ENCODE data around the gene CAPN12. TPM values are rescaled to one million over a fixed set of nuclear protein-coding genes. Genes with fewer than 3 reads are reported as not detected.
"Not testable (repeated sequence)": the region's sequence is repeated elsewhere in the genome, so short reads cannot be mapped to it uniquely, and the experiment has no call there.

Gene CAPN12
- total RNA-seq, 2 donors from 2014 or later: 6.8 to 9.0 TPM

GRCh38 chr19:38782212-38782611, 37.9 kb upstream of the CAPN12 start:
- not testable (repeated sequence) for ATAC-seq; H3K4me1 Mint-ChIP-seq; H3K27ac Mint-ChIP-seq; H3K27me3 Mint-ChIP-seq; H3K4me3 Mint-ChIP-seq; H3K36me3 Mint-ChIP-seq (ENCODE audit: low read depth); DNase-seq; H3K9me3 ChIP-seq (ENCODE audit: control insufficient read depth, low read length, poor library complexity, severe bottlenecking)

DNA sequence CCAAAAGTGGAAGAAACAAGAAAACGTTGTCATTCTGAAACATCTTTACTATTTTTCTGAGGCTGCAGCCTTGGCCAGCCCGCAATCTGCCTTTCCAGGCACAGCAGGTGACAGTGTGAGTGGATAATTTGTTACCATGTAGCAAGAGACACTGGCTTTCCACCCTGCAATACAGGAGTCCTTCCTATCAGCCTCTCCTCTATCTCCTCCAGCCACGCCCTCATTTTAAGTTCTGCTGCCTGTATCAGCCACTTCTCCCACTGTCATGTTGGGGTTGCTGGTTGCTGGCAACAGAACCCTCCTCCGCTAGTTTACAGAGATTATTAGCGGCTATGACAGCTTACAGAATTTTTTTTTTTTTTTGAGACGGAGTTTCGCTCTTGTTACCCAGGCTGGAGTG, 36.8 kb upstream of the CAPN12 start:
- H3K27ac Mint-ChIP-seq: no peak overlapping the region
- H3K36me3 Mint-ChIP-seq (ENCODE audit: low read depth): no peaks in the 10 kb centered on the region
- no peak for DNase-seq
- ATAC-seq: no peak
- peaks cover 5% of the 10 kb centered on the region for H3K27me3 Mint-ChIP-seq
- no peak overlapping the region for H3K4me3 Mint-ChIP-seq
- H3K4me1 Mint-ChIP-seq: no peaks in the 10 kb centered on the region
- H3K9me3 ChIP-seq (ENCODE audit: control insufficient read depth, low read length, poor library complexity, severe bottlenecking): no peaks in the 10 kb centered on the region

- Mint-ChIP-seq H3K27me3 (peaks cover 5% of the 10 kb centered on the region), H3K36me3 (ENCODE audit: low read depth) (no peaks in the 10 kb centered on the region), H3K27ac (no peak overlapping the region), H3K4me1 (no peaks in the 10 kb centered on the region), H3K4me3 (no peak overlapping the region)
- ATAC-seq: no peak
- H3K9me3 ChIP-seq (ENCODE audit: control insufficient read depth, low read length, poor library complexity, severe bottlenecking): no peaks in the 10 kb centered on the region
- DNase-seq: no peak
These were observed 36.2 kb upstream of the CAPN12 start for GRCh38 chr19:38780443-38780842.

GRCh38 chr19:38778733-38779132, 34.5 kb upstream of the CAPN12 start:
- H3K36me3 Mint-ChIP-seq (ENCODE audit: low read depth): no peaks in the 10 kb centered on the region
- ATAC-seq: no peak
- no peak for DNase-seq
- H3K4me1 Mint-ChIP-seq: no peaks in the 10 kb centered on the region
- peaks cover 5% of the 10 kb centered on the region for H3K27me3 Mint-ChIP-seq
- H3K27ac Mint-ChIP-seq: no peak overlapping the region
- H3K4me3 Mint-ChIP-seq: no peak overlapping the region
- H3K9me3 ChIP-seq (ENCODE audit: control insufficient read depth, low read length, poor library complexity, severe bottlenecking): no peaks in the 10 kb centered on the region

DNA sequence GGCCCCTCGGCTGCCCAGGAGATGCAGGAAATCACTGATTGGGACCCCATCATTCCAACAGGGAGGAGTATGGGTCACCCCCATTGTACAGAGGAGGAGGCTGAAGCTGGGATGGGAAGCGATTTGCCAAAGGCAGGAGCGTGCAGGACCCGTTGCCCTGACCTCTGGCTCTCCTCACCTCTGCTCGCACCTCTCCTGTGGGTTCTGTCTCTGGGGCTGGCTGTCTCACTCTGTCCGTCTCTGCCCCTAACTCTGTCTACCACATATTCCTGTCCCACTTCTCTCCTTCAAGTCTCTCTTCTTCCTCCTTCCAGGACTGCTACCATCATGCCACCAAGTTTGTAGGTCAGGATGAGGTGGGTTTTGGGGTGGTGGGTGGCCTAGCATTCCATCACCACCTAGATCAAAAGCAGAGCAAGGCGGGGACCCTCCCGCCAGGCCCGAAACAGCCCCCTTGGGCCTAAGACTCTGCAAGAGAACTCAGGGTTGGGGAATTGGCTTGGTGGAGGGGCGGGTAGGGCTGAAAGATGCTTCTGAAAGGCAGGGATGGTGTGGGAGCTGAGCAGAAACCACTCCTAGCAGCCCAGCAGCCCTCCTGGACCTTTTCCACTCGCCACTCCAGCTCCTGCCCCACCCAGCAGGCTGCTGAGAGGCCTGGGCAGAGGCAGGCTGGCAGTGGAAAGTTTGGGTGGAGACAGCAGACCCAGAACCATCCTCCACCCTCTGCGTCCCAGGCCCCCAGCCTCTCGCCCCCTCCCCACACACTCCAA, 30.1 kb upstream of the CAPN12 start:
- DNase-seq (no peak), ATAC-seq (no peak)
- Mint-ChIP-seq H3K27ac (no peak overlapping the region), H3K4me1 (peaks cover 3% of the 10 kb centered on the region), H3K36me3 (ENCODE audit: low read depth) (no peaks in the 10 kb centered on the region), H3K27me3 (peaks cover 5% of the 10 kb centered on the region), H3K4me3 (no peak overlapping the region)
- H3K9me3 ChIP-seq (ENCODE audit: control insufficient read depth, low read length, poor library complexity, severe bottlenecking): no peaks in the 10 kb centered on the region

DNA sequence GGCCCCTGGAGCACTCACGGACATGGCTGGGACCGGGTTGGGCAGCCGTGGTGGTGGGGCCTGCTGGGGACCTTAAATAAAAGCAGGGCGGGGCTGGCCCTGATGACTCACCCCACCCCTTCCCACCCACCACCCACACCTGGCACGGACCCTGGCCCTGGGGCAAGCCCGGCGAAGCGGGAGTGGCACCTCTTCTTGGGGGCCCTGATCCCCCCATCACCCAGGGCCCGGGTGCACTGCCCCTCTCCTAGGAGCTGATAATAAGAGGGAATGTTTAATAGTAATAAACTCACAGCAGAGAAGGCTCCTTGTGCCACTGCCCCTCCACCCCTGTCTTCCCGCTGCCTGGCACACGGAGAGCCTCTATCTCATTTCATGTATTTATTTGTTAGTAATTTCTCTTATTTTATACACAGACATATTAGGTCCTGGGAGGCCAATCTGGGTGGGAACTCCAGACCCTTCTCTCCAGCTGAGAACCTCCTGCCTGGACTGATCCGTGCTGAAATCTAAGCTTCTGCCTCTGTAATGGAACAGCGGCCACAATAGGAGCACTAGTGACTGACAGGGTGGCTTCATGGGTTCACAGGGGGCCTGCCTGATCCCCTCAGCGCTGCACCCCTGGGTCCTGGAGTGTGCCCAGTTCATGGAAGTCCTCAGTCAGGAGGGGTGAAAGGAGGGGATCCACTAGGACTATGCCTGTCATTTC, 29.3 kb upstream of the CAPN12 start, which contains the start of gene LGALS7:
Gene LGALS7, minus strand, starts transcription at position 49 of the 709 bp plus-strand sequence. Its CDS starts 25 bp downstream, at position 24.
- Mint-ChIP-seq H3K4me1 (peaks cover 6% of the 10 kb centered on the region), H3K4me3 (no peak within 1 kb of the TSS), H3K27me3 (peaks cover 2% of the 10 kb centered on the region), H3K27ac (no peak within 1 kb of the TSS), H3K36me3 (ENCODE audit: low read depth) (no peaks in the 10 kb centered on the region)
- H3K9me3 ChIP-seq (ENCODE audit: control insufficient read depth, low read length, poor library complexity, severe bottlenecking): no peaks in the 10 kb centered on the region
- DNase-seq (no peak), ATAC-seq (no peak)

GRCh38 chr19:38771569-38771968, 27.3 kb upstream of the CAPN12 start:
- H3K27me3 Mint-ChIP-seq; H3K4me1 Mint-ChIP-seq; H3K36me3 Mint-ChIP-seq (ENCODE audit: low read depth); ATAC-seq; DNase-seq; H3K9me3 ChIP-seq (ENCODE audit: control insufficient read depth, low read length, poor library complexity, severe bottlenecking); H3K4me3 Mint-ChIP-seq; H3K27ac Mint-ChIP-seq: not testable (repeated sequence)

GRCh38 chr19:38770949-38771275, 26.6 kb upstream of the CAPN12 start:
- not testable (repeated sequence) for H3K36me3 Mint-ChIP-seq (ENCODE audit: low read depth); H3K27me3 Mint-ChIP-seq; DNase-seq; H3K9me3 ChIP-seq (ENCODE audit: control insufficient read depth, low read length, poor library complexity, severe bottlenecking); H3K4me1 Mint-ChIP-seq; H3K27ac Mint-ChIP-seq; H3K4me3 Mint-ChIP-seq
- peak; percentile 80 for ATAC-seq

DNA sequence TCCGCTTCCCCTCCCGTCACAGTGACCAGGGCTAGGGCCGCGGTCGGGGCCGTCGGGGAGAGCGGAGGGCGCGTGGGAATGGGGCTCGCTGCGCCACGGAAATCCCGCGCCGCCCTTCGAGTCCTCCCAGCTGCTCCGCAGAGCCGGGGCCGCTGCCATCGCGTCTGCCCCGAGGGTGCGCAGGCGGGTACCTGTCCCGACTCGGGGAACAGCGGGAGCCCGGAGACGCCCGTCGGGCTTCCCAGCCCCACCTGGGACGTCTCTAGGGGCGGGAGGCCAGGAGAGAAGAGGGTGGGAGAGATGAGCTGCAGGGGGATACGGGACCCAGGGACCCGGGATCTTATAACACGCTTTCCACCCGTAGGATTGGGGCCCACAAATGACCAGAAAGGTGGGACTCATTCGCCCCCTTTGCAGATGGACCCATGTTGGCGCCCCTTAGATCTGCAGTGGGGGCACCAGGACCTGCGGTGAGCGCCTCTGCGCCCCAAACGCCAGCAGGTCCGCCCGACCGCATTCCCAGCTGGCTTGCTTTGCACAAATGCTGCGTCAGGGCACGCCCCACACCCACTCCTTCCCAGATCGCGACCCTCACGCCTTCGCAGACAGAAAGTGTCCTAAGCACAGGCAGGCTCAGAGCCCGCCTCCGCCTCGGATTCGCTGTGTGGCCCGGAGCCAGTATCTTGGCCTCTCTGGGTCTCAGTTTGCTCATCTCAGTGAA, 26.1 kb upstream of the CAPN12 start:
- H3K4me3 Mint-ChIP-seq: not testable (repeated sequence)

GRCh38 chr19:38769635-38770211, 25.4 kb upstream of the CAPN12 start:
- Mint-ChIP-seq H3K27me3 (no peaks in the 10 kb centered on the region), H3K4me1 (peaks cover 8% of the 10 kb centered on the region), H3K4me3 (peak overlapping the region; percentile 62), H3K36me3 (ENCODE audit: low read depth) (no peaks in the 10 kb centered on the region), H3K27ac (peak overlapping the region; percentile 85)
- ATAC-seq (peak; percentile 87), DNase-seq (peak; percentile 86 to 91 (median 90))
- no peaks in the 10 kb centered on the region for H3K9me3 ChIP-seq (ENCODE audit: control insufficient read depth, low read length, poor library complexity, severe bottlenecking)

More for the DNA sequence above, 26.1 kb upstream of the CAPN12 start:
- not testable (repeated sequence) for DNase-seq; H3K9me3 ChIP-seq (ENCODE audit: control insufficient read depth, low read length, poor library complexity, severe bottlenecking); H3K27me3 Mint-ChIP-seq; H3K4me1 Mint-ChIP-seq; H3K36me3 Mint-ChIP-seq (ENCODE audit: low read depth); H3K27ac Mint-ChIP-seq
- ATAC-seq: peak; percentile 27

- Mint-ChIP-seq H3K27ac (no peak overlapping the region), H3K36me3 (ENCODE audit: low read depth) (no peaks in the 10 kb centered on the region), H3K4me1 (peaks cover 11% of the 10 kb centered on the region), H3K4me3 (no peak overlapping the region), H3K27me3 (no peaks in the 10 kb centered on the region)
- H3K9me3 ChIP-seq (ENCODE audit: control insufficient read depth, low read length, poor library complexity, severe bottlenecking): no peaks in the 10 kb centered on the region
- ATAC-seq (no peak), DNase-seq (no peak)
These were observed 22.2 kb upstream of the CAPN12 start for GRCh38 chr19:38766276-38767047.

- H3K9me3 ChIP-seq (ENCODE audit: control insufficient read depth, low read length, poor library complexity, severe bottlenecking): no peaks in the 10 kb centered on the region
- no peaks in the 10 kb centered on the region for H3K27me3 Mint-ChIP-seq
- no peak overlapping the region for H3K4me3 Mint-ChIP-seq
- ATAC-seq: no peak
- no peaks in the 10 kb centered on the region for H3K36me3 Mint-ChIP-seq (ENCODE audit: low read depth)
- peaks cover 13% of the 10 kb centered on the region for H3K4me1 Mint-ChIP-seq
- H3K27ac Mint-ChIP-seq: no peak overlapping the region
- DNase-seq: no peak
These were observed 20.9 kb upstream of the CAPN12 start for GRCh38 chr19:38765214-38765613.

Data from T-helper 17 cell (primary cell).